Airway epithelial cell (primary cell): ENCODE results near the gene PPOX. TPM values are rescaled to one million over a fixed set of nuclear protein-coding genes. Genes with fewer than 3 reads are reported as not detected.

Experiments used
- total RNA-seq: library from RNA; depleted of rRNA; stranded (reverse); fragments of >200 nt; gene quantifications from 2 replicates; pipeline ENCODE4 v1.2.3, GENCODE V29; 2015

The PPOX gene
- 12.6 and 14.7 TPM in 2 replicates for total RNA-seq

DNA sequence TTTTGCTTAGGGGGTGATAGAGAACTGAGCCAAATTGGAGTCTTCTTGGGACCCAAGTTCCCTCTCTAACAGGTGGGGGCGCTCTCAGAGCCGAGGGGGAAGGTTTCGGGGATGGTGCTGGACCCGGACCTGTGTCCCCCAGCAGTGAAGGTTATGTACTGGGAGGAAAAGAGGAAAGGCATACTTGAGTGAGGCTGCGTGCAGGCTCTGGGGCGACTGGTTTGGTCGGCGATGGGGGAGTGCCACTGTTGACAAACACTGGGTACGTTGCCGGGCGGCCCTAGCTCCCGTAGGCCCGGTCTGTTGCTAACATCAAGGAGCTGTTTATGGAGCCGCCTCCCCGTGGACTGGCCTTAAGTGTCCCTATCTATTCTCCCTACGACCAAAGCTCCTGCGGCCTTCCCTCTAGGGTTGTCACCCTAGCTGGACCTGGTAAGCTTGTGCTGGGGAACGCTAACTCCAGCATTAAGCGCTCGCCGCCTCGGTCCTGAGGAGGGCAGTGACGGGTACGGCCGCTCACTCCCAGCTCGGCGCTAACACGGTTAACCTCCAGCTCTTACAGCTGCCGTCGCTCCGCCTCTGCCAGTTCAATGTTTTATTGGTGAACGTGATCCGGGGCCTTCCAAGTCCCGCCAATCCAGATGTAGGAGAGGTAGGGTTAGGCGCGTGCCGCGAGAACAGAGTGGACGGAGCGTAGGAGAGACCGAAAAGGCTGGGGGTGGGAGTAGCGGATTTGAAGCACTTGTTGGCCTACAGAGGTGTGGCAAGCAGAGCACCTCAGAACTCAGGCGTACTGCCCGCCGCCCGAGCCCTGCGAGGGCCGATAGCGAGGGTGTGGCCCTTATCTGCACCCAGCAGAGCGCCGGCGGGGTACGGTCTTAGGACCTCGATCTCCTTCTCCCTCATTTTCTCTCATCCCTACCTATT lies at the start of gene PPOX:
PPOX (plus strand) TSS at position 685 of the 927 bp plus-strand sequence. CDS start 422 bp downstream, outside the sequence.

GRCh38 chr1:161117759-161118581 lies 48.3 kb upstream of the PPOX start, which contains the start of the genes NIT1 and PFDN2:
NIT1 (plus strand) TSS chr1:161118105; CDS start chr1:161118177, 72 bp downstream.
PFDN2 (minus strand) TSS chr1:161118037; CDS start chr1:161118026, 11 bp downstream.

DNA sequence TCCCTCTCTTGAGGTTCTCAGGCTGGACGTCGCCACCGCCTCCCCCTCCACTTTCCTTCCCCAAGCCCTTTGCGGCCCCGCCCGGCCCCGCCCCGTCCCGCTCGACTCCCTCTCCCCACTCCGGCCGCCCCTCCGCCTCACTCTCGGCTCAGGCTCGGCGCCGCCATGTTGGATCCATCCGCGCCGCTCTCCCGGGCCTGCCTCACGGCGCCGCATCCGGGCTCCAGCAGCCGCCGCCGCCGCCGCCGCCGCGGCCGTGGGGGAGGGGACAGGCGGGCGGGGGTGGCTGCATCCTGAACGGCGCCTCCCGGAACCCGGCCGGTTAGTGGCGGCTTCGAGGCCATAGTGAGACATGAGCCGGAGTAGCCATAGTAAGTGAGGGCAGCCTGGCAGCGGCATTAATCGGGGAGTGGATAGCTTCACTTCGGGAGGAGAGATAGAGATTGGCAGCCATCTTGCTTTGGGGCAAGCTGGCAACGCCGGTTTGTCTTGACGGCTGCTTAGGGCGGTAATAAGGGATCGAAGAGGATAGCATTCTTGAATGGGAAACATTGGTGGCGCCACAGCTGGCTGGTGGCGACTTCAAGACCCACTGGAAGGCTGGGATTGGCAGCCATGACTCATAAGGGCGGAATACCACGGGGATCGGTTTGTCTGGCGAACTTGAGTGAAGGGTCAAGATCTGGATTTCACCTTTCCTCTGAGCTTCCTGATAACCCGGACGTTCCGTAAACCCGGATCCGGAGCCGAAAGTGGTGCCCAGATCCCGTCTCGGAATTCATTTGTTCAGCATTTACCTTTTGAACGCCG lies 33.6 kb upstream of the PPOX start, which contains the start of gene DEDD:
DEDD (minus strand) TSS at position 258 of the 810 bp plus-strand sequence. CDS start 8,205 bp downstream, outside the sequence.

GRCh38 chr1:161153682-161154337 lies 12.4 kb upstream of the PPOX start, which contains the start of gene UFC1:
UFC1 (plus strand) TSS chr1:161153978; CDS start chr1:161153998, 20 bp downstream.

DNA sequence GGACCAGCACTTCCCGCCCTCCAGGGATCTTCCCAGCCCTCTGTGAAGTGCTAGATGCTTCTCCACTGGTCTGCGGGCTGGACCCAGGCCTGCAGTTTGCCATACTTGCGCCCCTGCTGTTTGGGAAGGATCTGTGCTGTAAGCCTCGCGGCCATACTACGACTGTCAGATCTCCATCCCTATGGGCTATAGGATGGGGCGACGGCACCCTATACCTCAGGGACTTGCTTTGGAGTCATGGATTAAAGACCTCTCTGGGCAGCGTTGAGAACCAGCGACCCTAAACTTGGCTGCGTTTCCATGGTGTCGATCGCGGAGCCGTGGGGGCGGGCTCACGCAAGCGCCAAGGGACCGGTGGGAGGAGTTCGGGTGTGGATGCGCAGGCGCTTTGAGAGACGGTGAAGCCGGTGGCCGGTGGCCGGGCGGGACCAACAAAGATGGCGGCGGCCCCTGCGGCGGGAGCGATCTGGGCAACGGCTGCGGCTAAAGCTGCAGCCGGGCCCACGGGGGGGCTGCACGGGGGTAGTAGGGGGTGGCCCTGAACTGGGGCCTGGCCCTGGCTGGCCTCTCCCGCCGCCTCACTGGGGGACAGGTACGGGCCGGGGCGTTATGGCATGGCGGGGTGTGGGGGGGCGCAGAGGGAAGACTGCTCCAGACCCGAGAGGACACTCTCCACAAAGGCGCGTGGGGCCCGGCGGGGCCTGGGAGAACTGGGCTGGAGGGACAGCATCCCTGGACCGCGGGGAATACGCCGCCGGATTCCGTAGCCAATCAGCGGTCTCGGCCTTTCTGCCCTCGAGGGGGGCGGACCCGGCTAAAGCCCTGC lies 6.9 kb upstream of the PPOX start, which contains the start of gene USP21:
USP21 (plus strand) TSS at position 414 of the 826 bp plus-strand sequence. CDS start 1,141 bp downstream, outside the sequence.

DNA sequence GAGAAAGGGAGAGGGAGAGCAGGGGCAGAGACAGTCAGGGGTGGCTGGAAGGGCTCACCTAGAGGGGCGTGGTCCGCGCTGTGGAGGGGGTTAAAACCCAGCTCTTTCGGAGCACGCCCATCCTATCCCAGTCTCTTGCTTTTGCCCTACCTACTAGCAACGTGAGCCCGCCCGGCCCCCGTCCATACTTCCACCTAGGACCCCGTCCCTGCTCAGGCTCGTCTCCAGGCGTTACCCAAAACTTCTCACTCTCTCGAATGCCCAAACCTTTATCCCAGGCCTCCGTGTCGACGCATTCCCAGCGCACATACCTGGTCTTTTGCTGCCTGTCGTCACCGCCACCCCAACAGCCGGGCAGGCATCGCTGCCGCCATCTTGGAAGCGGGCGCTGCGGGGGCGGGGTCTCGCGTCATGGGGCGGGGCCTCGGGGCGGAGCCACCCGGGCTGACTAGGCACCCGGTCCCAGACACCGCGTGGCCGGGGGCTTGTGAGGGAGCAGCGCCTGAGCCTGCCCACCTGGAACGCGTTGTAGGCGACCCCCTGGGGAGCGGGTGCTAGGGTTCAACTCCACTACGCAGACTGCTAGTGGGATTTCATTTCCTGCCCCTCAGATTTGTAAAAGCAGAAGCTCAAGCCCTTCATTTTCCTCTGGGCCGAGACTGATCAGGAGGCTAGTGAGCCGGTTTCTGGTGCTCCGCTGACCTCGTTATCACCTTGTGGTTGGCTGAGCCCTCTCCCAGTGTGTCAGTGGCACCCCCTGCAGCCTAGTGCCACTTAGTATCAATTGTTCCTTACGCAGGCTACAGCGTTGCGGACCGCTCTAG lies 11.1 kb downstream of the PPOX start, which contains the start of gene B4GALT3:
B4GALT3 (minus strand) TSS at position 396 of the 824 bp plus-strand sequence. CDS start 1,447 bp downstream, outside the sequence.

DNA sequence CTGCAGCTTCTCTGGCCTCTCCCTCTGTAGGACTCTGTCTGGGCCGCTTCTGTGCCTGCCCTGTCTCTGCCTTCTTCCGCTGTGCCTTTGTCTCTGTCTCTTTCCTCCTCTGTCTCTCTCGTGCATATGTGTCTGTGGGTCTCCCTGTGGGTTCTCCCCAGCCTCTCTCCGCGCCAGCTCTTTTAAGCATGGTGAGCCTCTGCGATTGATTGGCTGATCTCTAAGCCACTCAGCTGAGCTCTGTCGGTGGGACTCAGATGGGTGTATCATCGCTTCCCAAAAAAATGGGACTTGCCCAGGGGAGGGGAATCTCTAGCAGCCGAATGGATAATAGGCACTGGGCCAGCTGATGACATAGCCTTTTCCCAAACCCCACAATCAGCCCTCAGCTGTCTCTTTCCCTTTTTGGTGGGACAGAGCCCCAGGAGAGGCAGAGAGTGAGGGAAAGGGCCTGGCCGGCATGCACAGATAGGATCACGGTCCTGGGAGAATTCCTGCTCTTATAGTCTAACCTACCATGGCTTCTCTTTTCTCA lies 32.7 kb downstream of the PPOX start, which contains the start of gene ADAMTS4:
ADAMTS4 (minus strand) TSS at position 158 of the 535 bp plus-strand sequence. CDS start 427 bp downstream, outside the sequence.

DNA sequence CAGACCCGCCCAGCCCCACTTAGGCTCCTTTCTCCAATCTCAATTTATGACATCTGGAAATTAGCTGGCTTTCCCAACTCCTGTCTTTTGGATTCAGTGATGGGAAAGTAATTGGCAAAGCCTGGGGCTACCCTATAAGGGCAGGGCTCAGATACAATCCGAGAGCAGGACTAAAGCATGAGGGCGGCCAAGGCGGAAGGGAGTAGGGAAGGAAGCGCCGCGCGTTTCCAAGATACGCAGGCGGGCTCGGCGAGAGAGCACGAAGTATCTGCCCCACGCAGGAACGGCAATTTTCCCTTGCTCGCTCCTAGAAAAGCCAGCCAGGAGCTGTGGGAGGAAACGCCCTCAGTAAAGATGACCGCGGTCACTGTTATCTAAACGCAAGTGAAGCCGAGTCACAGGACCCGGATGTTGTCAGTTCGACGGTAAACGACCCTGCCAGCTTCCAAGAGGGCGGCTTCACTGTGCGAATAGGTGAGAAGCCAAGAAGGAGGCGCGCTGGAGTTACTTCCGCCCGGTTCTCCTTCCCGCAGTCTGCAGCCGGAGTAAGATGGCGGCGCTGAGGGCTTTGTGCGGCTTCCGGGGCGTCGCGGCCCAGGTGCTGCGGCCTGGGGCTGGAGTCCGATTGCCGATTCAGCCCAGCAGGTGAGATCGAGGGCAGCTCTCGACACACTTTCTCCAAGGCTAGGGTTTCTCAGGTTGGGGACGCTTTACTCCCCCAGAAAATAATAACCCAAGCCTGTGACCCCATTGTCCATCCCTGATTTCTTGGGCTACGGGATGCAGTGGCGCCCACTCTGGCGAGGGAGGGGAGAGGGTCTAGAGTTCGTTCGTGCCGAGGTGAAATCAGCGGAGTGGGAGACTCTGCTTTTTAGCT lies 35.8 kb downstream of the PPOX start, which contains the start of gene NDUFS2:
NDUFS2 (plus strand) TSS at position 532 of the 877 bp plus-strand sequence; CDS start at position 551, 19 bp downstream.

DNA sequence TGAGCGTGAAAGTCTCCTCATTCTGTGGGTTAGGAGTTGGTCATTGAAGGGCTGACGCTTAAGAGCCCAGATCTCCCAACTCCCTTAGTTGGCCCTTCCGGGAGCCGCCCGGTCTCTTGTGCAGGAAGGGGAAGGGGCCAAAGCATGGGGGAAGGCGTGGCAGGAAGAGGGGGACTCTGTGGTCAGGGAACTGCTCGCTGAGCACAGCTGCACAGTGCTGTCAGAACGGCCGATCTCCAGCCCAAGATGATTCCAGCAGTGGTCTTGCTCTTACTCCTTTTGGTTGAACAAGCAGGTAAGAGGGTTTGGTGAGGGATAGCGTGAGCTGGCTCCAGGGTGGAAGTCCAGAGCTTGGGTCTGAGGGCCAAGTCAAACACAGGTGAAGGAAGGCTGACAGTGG lies 48.9 kb downstream of the PPOX start, which contains the start of gene FCER1G:
FCER1G (plus strand) TSS at position 220 of the 400 bp plus-strand sequence; CDS start at position 247, 27 bp downstream.

Other genes with a start within 250 kb of the PPOX start
- gene ITLN2, start 211.6 kb upstream of the PPOX start, total RNA-seq: not detected in 2 replicates
- gene F11R, start 145.3 kb upstream of the PPOX start, total RNA-seq: 117 and 131 TPM in 2 replicates
- gene TSTD1, start 127.5 kb upstream of the PPOX start, total RNA-seq: 110 and 112 TPM in 2 replicates
- gene USF1, start 120.4 kb upstream of the PPOX start, total RNA-seq: 39.4 and 40.9 TPM in 2 replicates
- 0.19 and 0.28 TPM in 2 replicates for gene ARHGAP30, start 96.5 kb upstream of the PPOX start, total RNA-seq
- gene NECTIN4, start 76.9 kb upstream of the PPOX start, total RNA-seq: 43.1 and 50.0 TPM in 2 replicates
- gene KLHDC9, start 68.1 kb upstream of the PPOX start, total RNA-seq: 3.3 and 6.5 TPM in 2 replicates
- 76.4 and 100 TPM in 2 replicates for gene PFDN2, start 48.4 kb upstream of the PPOX start, total RNA-seq
- gene NIT1, start 48.3 kb upstream of the PPOX start, total RNA-seq: 32.2 and 35.6 TPM in 2 replicates
- 14.2 and 23.0 TPM in 2 replicates for gene DEDD, start 33.8 kb upstream of the PPOX start, total RNA-seq
- 43.8 and 68.1 TPM in 2 replicates for gene UFC1, start 12.4 kb upstream of the PPOX start, total RNA-seq
- gene USP21, start 6.9 kb upstream of the PPOX start, total RNA-seq: 10.2 and 11.5 TPM in 2 replicates
- gene B4GALT3, start 11.1 kb downstream of the PPOX start, total RNA-seq: 31.2 and 35.7 TPM in 2 replicates
- gene ADAMTS4, start 32.6 kb downstream of the PPOX start, total RNA-seq: 0.05 and 0.07 TPM in 2 replicates
- gene NDUFS2, start 35.9 kb downstream of the PPOX start, total RNA-seq: 87.7 and 96.5 TPM in 2 replicates
- gene FCER1G, start 48.9 kb downstream of the PPOX start, total RNA-seq: 0.42 TPM in 1 of 2 replicates, not detected in the other
- not detected in 2 replicates for gene APOA2, start 57.2 kb downstream of the PPOX start, total RNA-seq
- gene TOMM40L, start 59.6 kb downstream of the PPOX start, total RNA-seq: 11.2 and 14.1 TPM in 2 replicates
- not detected in 2 replicates for gene NR1I3, start 71.8 kb downstream of the PPOX start, total RNA-seq
- gene PCP4L1, start 92.3 kb downstream of the PPOX start, total RNA-seq: 1.3 and 1.9 TPM in 2 replicates
- gene MPZ, start 143.5 kb downstream of the PPOX start, total RNA-seq: 1.2 and 2.2 TPM in 2 replicates
- gene SDHC, start 148.0 kb downstream of the PPOX start, total RNA-seq: 45.1 and 53.2 TPM in 2 replicates
- gene CFAP126, start 201.4 kb downstream of the PPOX start, total RNA-seq: not detected in 2 replicates